ENCODE measurements around the gene MLLT10. TPM values are rescaled to one million over a fixed set of nuclear protein-coding genes. Genes with fewer than 3 reads are reported as not detected.

The MLLT10 gene
- total and polyA plus RNA-seq, 2 of the 8 experiments (the other 6 are each of a cell fraction or from before 2014, with no cell fraction given), result 53.1 to 62.1 TPM

DNA sequence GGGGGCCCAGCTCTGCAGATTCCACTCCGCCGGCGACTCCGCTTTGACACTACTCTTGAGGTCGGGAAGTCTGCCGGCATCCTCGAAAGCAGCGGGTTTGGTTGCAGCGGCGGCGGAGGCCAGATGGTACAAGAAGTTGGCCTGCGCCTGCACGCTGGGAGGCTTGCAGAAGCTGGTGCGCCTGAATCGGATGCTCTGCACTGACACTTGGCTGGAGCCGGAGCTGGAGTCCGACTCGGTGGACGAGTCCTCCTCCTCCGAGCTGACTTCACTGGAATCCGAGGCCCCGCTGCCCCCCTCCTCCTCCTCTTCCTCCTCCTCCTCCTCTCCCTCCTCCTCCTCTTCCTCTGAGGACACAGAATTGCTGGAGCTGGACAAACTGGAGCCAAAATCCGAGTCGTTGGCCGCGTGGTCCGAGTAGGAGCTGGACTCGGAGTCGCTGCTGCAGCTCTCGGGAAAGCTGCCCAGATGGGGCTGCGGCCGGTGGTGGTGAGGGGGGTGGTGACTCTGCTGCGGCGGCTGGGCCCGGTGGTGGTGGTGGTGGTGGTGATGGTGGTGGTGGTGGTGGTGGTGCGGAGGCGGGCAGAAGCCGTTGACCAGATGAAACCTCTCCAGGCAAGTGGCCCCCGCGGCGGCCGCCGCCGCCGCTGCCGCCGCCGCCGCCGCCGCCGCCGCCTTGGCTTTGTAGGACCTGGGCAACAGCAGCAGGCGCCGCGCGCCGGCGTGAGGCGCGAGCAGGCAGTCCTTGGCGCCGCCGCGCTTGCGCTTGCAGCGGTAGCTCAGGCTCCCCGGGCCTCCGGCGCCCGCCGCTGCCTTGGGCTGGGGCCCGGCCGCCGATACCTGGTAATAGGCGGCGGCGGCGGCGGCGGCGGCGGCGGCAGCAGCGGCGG is 17.5 kb upstream of the MLLT10 start (continued):
- TF ChIP-seq CHD7 (IDR thresholded peaks at IDR 0.05; ENCODE audit: insufficient replicate concordance, low read length), result no peak
- peak in 1 of 2 experiments; percentile 2; a peak in 1 of 4 replicates for TF ChIP-seq RAD21 (IDR thresholded peaks at IDR 0.05 in 1 of 2, conservative IDR thresholded peaks at IDR 0.05 in 1 of 2; ENCODE audit: low read depth in 2 of 2, low read length in 2 of 2)
- TF ChIP-seq, protein P1, sequence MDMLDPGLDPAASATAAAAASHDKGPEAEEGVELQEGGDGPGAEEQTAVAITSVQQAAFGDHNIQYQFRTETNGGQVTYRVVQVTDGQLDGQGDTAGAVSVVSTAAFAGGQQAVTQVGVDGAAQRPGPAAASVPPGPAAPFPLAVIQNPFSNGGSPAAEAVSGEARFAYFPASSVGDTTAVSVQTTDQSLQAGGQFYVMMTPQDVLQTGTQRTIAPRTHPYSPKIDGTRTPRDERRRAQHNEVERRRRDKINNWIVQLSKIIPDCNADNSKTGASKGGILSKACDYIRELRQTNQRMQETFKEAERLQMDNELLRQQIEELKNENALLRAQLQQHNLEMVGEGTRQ (IDR thresholded peaks at IDR 0.05; ENCODE audit: low read length), result no peak
- TF ChIP-seq SUZ12 (IDR thresholded peaks at IDR 0.05; ENCODE audit: low read length), result no peak; the same call in 1 of the 2 replicates
- TF ChIP-seq SIN3A (conservative IDR thresholded peaks at IDR 0.05 in 1 of 2, IDR thresholded peaks at IDR 0.05 in 1 of 2; ENCODE audit: low read depth in 1 of 2, low read length in 2 of 2), result 0 out of 4 replicates have a peak, but pooled peaks of 1 of the 2 experiments have one; percentile 6
- TF ChIP-seq FOSL1 (IDR thresholded peaks at IDR 0.05; ENCODE audit: insufficient read depth, low read depth, low read length), result no peak
- TF ChIP-seq SIRT6 (IDR thresholded peaks at IDR 0.05; ENCODE audit: low read length), result no peak
